Prostate gland (tissue), 2 donors: ENCODE results near the gene ANTXR1. TPM values are rescaled to one million over a fixed set of nuclear protein-coding genes. Genes with fewer than 3 reads are reported as not detected.
A peak's percentile ranks its signal among the peaks of the same experiment; 100 is the strongest.

Source experiments
- DNase-seq: peaks from one replicate; pipeline ENCODE4 v3.0.0-alpha.2; 2019; ENCODE audit warnings: low spot score
- H3K27ac ChIP-seq, 2 donors: fragments of 200-600 bp; sonication (generic); 2 replicates each; pipeline ENCODE4 v1.5.1; 2017 to 2019
- H3K27me3 ChIP-seq: fragments of 200-600 bp; sonication (generic); replicated peaks from 2 replicates; pipeline ENCODE4 v1.5.1; 2019; ENCODE audit not compliant: insufficient read depth
- H3K36me3 ChIP-seq, 2 donors: fragments of 200-600 bp; sonication (generic); 1 replicate in 1 of 2; 2 replicates in 1 of 2; pipeline versions ENCODE4 v1.5.1 to v1.8.1; 2017 to 2019
- H3K4me1 ChIP-seq: fragments of 200-600 bp; sonication (generic); replicated peaks from 2 replicates; pipeline ENCODE4 v1.5.1; 2019
- H3K4me3 ChIP-seq, 2 donors: fragments of 200-600 bp; sonication (generic); 2 replicates each; pipeline ENCODE4 v1.5.1; 2017 to 2019
- H3K9me3 ChIP-seq: fragments of 200-600 bp; sonication (generic); 2 replicates; pipeline ENCODE4 v1.5.1; 2017
- CTCF ChIP-seq, 4 experiments: fragments of 200-600 bp in 2 of 4; fragments of 450-650 bp in 2 of 4; sonication (generic) in 2 of 4; IDR thresholded peaks; 1 replicate in 3 of 4; 2 replicates in 1 of 4; pipeline ENCODE4 v1.5.1; 2016 to 2019; ENCODE audit warnings: antibody characterized with exemption in 4 of 4, mild to moderate bottlenecking in 2 of 4, moderate library complexity in 2 of 4
- POLR2A ChIP-seq: fragments of 450-650 bp; IDR thresholded peaks from one replicate; pipeline ENCODE4 v1.6.1; 2016; ENCODE audit warnings: antibody characterized with exemption, mild to moderate bottlenecking
- POLR2AphosphoS5 ChIP-seq: sonication (generic); formaldehyde crosslinking; IDR thresholded peaks from one replicate; pipeline ENCODE4 v1.6.1; 2017; ENCODE audit warnings: antibody characterized with exemption
- WGBS: methylation state at CpG from one replicate; pipeline ENCODE4 v1.1.5; 2018; 5-methylcytosine and 5-hydroxymethylcytosine counted together
- intact Hi-C: fragments of 100-400 bp; cut with DNase I; formaldehyde crosslinking; loops from one replicate; pipeline ENCODE4 v1.14.2; 2022
- total RNA-seq, 2 donors: library from RNA; depleted of rRNA; stranded (reverse); fragments of >200 nt; gene quantifications; one replicate each; pipeline ENCODE4 v1.1.0, GENCODE V29; 2016

The ANTXR1 gene
- total RNA-seq, 2 donors from 2014 or later = 25.8 to 48.7 TPM

- no peaks in the 10 kb centered on the region for H3K27me3 ChIP-seq
- intact Hi-C loops = loop anchor here (2.0 to 10.0 kb wide), 6 partner anchors 67 to 703 kb away; partner anchors contain the start of genes AAK1 and NFU1
- TF ChIP-seq CTCF (IDR thresholded peaks at IDR 0.05) = no peak
- TF ChIP-seq POLR2AphosphoS5 = no peak
- no peak for TF ChIP-seq POLR2A
- H3K27ac ChIP-seq = no peak overlapping the region
- H3K4me3 ChIP-seq = no peak overlapping the region
- 80% methylated on average over 4 of the region's 4 CpGs for WGBS
- no peaks in the 10 kb centered on the region for H3K36me3 ChIP-seq
- no peak for DNase-seq
- no peaks in the 10 kb centered on the region for H3K4me1 ChIP-seq
- H3K9me3 ChIP-seq = no peaks in the 10 kb centered on the region
These were observed 1.3 kb upstream of the ANTXR1 start for GRCh38 chr2:69011611-69012157.

GRCh38 chr2:69012310-69013141 is 453 bp upstream of the ANTXR1 start:
- H3K9me3 ChIP-seq = no peaks in the 10 kb centered on the region
- no peaks in the 10 kb centered on the region for H3K4me1 ChIP-seq
- no peaks in the 10 kb centered on the region for H3K36me3 ChIP-seq
- TF ChIP-seq CTCF (IDR thresholded peaks at IDR 0.05) = peak; percentile 65 to 77 (median 76)
- TF ChIP-seq POLR2A = no peak
- TF ChIP-seq POLR2AphosphoS5 = peak; percentile 32
- peak overlapping the region; percentile 46 to 48 for H3K4me3 ChIP-seq
- H3K27ac ChIP-seq = peak overlapping the region; percentile 51 to 73
- 10% methylated on average over 27 of the region's 27 CpGs for WGBS
- DNase-seq = peak; percentile 51
- H3K27me3 ChIP-seq = no peaks in the 10 kb centered on the region
- intact Hi-C loops = loop anchor here (1.0 to 10.0 kb wide), 7 partner anchors 68 to 702 kb away; partner anchors contain the start of genes AAK1 and NFU1

- Histone ChIP-seq H3K9me3 (no peaks in the 10 kb centered on the region), H3K36me3 (no peaks in the 10 kb centered on the region), H3K27me3 (no peaks in the 10 kb centered on the region), H3K27ac (peak overlapping the region; percentile 51 to 73), H3K4me1 (no peaks in the 10 kb centered on the region), H3K4me3 (peak overlapping the region; percentile 46 to 48)
- intact Hi-C loops = loop anchor here (1.0 to 10.0 kb wide), 7 partner anchors 69 to 701 kb away; partner anchors contain the start of genes AAK1 and NFU1
- no peak for DNase-seq
- TF ChIP-seq POLR2AphosphoS5 (no peak), POLR2A (no peak), CTCF (IDR thresholded peaks at IDR 0.05) (no peak)
- 3% methylated on average over 20 of the region's 20 CpGs for WGBS
These were observed 1.2 kb downstream of the ANTXR1 start for GRCh38 chr2:69013840-69014821.

- Histone ChIP-seq H3K4me3 (no peak overlapping the region), H3K9me3 (no peaks in the 10 kb centered on the region), H3K27me3 (no peaks in the 10 kb centered on the region), H3K36me3 (no peaks in the 10 kb centered on the region), H3K27ac (no peak overlapping the region), H3K4me1 (no peaks in the 10 kb centered on the region)
- DNase-seq = no peak
- TF ChIP-seq POLR2AphosphoS5 (no peak), POLR2A (no peak), CTCF (IDR thresholded peaks at IDR 0.05) (no peak)
- intact Hi-C loops = loop anchor here (10.0 kb wide), 5 partner anchors 72 to 698 kb away; partner anchors contain the start of gene AAK1
- WGBS = 64% methylated on average over 5 of the region's 5 CpGs
These were observed 4.1 kb downstream of the ANTXR1 start for GRCh38 chr2:69017080-69017479.
